H1 (cell line): ENCODE data around the gene PLEKHB1.

Source experiments
- CHD1 ChIP-seq: IDR thresholded peaks from 2 replicates; pipeline ENCODE4 v1.6.1; 2012; ENCODE audit warnings: low read depth, low read length, improper control_type of control experiment
- EZH2 ChIP-seq: fragments of 200-600 bp; sonication (generic); IDR thresholded peaks from 2 replicates; pipeline ENCODE4 v1.7.1; 2012; ENCODE audit warnings: low read depth, mild to moderate bottlenecking, moderate library complexity, low read length, inconsistent platforms; ENCODE audit not compliant: severe bottlenecking
- FOSL1 ChIP-seq: IDR thresholded peaks from 2 replicates; pipeline ENCODE4 v1.6.1; 2011; ENCODE audit warnings: mild to moderate bottlenecking, low read depth, low read length, moderate library complexity; ENCODE audit not compliant: insufficient read depth
- GABPA ChIP-seq: IDR thresholded peaks from 2 replicates; pipeline ENCODE4 v1.6.1; 2011; ENCODE audit warnings: mild to moderate bottlenecking, low read length, moderate library complexity, borderline replicate concordance; ENCODE audit not compliant: insufficient read depth
- HDAC2 ChIP-seq, 2 experiments: fragments of 300-600 bp in 1 of 2; sonication (generic) in 1 of 2; IDR thresholded peaks; 2 replicates each; pipeline ENCODE4 v1.6.1; 2011 to 2012; ENCODE audit warnings: low read depth in 2 of 2, low read length in 2 of 2, mild to moderate bottlenecking in 2 of 2, moderate library complexity in 2 of 2, borderline replicate concordance in 1 of 2, inconsistent platforms in 1 of 2
- POLR2A ChIP-seq, 2 experiments: IDR thresholded peaks; 1 replicate in 1 of 2; 2 replicates in 1 of 2; pipeline ENCODE4 v1.6.1; 2011; ENCODE audit warnings: low read depth in 2 of 2, low read length in 2 of 2, mild to moderate bottlenecking in 2 of 2; ENCODE audit errors: control extremely low read depth in 1 of 2
- SIX5 ChIP-seq: IDR thresholded peaks from 2 replicates; pipeline ENCODE4 v1.6.1; 2011; ENCODE audit warnings: mild to moderate bottlenecking, low read depth, low read length
- TAF1 ChIP-seq: IDR thresholded peaks from 2 replicates; pipeline ENCODE4 v1.6.1; 2011; ENCODE audit warnings: mild to moderate bottlenecking, low read depth, low read length
- ZNF274 ChIP-seq: IDR thresholded peaks from 2 replicates; pipeline ENCODE4 v1.7.0; 2012; ENCODE audit warnings: low read length, borderline replicate concordance; ENCODE audit errors: extremely low read depth
- TF ChIP-seq, protein P1 (sequence below), 3 experiments: IDR thresholded peaks; 1 replicate in 2 of 3; 2 replicates in 1 of 3; pipeline versions ENCODE4 v1.5.1 to v1.6.1; 2011; ENCODE audit warnings: low read length in 3 of 3, mild to moderate bottlenecking in 3 of 3, inconsistent platforms in 2 of 3, low read depth in 1 of 3, moderate library complexity in 1 of 3; ENCODE audit not compliant: insufficient read depth in 1 of 3; ENCODE audit errors: control extremely low read depth in 1 of 3

GRCh38 chr11:73680687-73681086, 34.3 kb downstream of the PLEKHB1 start:
- TF ChIP-seq EZH2 (no peak), CHD1 (no peak), HDAC2 (IDR thresholded peaks at IDR 0.05; ENCODE audit: borderline replicate concordance in 1 of 2, low read depth in 2 of 2, low read length in 2 of 2) (no peak), SIX5 (no peak), ZNF274 (no peak), TAF1 (no peak), GABPA (no peak), POLR2A (IDR thresholded peaks at IDR 0.05; ENCODE audit: control extremely low read depth in 1 of 2, low read depth in 2 of 2, low read length in 2 of 2) (no peak), FOSL1 (no peak)
- TF ChIP-seq, protein P1, sequence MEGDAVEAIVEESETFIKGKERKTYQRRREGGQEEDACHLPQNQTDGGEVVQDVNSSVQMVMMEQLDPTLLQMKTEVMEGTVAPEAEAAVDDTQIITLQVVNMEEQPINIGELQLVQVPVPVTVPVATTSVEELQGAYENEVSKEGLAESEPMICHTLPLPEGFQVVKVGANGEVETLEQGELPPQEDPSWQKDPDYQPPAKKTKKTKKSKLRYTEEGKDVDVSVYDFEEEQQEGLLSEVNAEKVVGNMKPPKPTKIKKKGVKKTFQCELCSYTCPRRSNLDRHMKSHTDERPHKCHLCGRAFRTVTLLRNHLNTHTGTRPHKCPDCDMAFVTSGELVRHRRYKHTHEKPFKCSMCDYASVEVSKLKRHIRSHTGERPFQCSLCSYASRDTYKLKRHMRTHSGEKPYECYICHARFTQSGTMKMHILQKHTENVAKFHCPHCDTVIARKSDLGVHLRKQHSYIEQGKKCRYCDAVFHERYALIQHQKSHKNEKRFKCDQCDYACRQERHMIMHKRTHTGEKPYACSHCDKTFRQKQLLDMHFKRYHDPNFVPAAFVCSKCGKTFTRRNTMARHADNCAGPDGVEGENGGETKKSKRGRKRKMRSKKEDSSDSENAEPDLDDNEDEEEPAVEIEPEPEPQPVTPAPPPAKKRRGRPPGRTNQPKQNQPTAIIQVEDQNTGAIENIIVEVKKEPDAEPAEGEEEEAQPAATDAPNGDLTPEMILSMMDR (IDR thresholded peaks at IDR 0.05; ENCODE audit: control extremely low read depth in 1 of 3, insufficient read depth in 1 of 3, low read depth in 1 of 3, low read length in 3 of 3), result no peak
